Middle frontal gyrus (tissue), 1 donor: Measurements from ENCODE around the gene SLC38A7.
"Not testable (repeated sequence)": the region's sequence is repeated elsewhere in the genome, so short reads cannot be mapped to it uniquely, and the experiment has no call there.

Experiments
- DNase-seq: peaks from one replicate; pipeline ENCODE4 v3.0.0-alpha.2; 2015; ENCODE audit warnings: low spot score; ENCODE audit errors: extremely low spot score

The SLC38A7 gene

DNA sequence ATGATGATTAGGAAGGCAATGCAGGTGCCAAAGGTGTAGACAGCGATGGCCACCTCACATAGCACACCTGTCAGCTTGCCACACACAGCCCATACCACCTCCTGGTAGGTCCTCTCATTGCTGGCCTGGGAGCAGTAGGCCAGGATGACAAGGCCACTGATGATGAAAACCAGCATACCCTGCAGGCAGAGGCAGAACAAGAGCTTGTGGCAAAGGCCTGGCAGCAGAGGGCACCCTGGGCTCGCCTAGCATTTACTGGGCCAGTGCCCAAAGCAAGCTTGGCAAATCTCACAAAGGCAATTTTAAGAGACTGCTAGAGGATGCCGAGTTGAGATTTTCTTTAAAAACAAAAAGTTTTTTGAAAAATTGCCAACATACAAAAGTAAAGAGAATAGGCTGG lies 5.9 kb downstream of the SLC38A7 start:
- DNase-seq, result no peak

DNA sequence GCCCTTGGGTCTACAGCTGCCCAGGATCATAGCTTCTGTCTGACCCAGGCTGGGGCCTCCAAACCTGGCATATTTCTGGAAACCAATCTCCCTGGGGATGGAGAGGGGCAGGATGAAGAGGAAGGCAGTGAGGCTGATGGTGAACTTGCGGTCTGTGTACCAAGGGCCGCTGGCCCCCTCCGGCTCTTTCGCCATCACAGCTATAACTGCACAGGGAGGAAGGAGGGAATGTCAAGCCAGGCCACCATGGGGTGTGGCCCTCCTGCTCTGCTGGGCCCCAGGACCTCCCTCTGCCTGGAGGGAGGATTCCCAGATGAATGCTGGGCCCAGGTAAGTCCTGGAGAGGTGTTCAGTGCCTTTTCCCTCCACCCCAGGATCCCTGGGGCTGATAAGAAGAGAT lies 6.3 kb downstream of the SLC38A7 start:
- DNase-seq, result no peak

DNA sequence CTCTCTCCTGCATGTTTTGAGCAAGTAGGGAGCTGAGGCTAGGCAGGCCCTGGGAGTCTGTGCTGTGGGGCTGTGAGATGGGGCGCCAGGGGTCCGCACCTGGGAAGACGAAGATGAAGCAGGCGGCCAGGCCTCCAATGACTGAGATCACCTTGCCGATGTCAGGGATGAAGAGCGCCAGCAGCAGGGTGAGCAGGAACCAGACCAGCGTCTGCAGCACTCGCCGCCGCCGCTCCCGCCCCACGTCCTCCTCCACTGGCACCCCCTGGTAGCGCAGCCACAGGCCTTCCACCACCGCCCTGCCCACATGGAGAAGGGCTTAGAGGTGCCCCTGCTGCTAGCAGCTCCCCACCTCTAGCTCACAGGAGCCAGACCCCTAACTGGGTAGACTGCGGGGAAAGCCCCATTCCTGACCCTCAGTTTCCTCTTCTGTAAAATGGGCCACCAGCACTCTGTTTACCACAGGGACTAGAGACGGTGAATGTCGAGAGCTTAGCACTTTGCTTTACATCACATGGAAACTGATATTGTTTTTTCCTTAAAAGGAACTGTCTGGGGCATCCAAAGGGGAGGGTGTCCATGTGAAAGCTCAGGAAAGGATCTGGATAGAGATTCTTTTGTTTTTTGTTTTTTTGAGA lies 13.5 kb downstream of the SLC38A7 start:
- no peak for DNase-seq

DNA sequence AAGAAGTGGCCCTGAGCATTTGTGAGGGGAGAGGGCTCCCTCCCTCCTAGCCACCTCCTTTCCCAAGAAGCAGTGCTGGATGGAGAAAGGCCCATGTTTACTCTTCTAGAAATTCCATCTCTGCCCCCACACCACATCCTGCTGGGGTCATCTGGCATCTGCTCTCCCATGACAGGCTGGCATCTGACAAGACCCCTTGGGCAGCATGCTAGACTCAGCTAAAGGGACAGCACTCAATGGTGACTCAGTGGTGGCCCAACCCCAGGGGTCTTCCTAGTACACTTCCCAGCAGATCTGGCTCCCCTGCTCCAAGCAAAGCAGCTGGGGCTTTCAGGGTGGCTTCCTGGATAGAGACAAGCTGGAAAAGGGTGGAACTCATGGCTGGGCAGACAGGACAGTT lies 14.4 kb downstream of the SLC38A7 start:
- no peak for DNase-seq

DNA sequence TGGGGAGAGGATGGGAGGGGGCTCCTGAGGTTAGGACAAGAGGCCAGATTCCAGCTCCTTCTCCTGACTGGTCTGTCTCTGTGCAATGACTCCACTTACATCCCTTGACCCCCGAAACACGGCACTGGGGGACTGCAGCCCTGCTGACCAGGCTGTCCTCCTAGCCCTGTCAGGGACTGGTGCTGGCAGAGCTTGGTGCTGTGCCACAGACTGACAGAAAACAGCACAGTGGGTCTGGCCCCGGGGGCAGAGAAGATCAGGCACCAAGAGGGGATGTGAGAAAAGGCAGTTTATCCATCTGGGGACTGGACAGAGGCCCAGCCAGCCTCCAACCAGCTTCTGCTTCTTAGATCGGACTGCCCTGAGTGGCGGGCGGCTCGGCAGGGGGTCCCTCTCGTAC lies 19.4 kb downstream of the SLC38A7 start:
- no peak for DNase-seq

DNA sequence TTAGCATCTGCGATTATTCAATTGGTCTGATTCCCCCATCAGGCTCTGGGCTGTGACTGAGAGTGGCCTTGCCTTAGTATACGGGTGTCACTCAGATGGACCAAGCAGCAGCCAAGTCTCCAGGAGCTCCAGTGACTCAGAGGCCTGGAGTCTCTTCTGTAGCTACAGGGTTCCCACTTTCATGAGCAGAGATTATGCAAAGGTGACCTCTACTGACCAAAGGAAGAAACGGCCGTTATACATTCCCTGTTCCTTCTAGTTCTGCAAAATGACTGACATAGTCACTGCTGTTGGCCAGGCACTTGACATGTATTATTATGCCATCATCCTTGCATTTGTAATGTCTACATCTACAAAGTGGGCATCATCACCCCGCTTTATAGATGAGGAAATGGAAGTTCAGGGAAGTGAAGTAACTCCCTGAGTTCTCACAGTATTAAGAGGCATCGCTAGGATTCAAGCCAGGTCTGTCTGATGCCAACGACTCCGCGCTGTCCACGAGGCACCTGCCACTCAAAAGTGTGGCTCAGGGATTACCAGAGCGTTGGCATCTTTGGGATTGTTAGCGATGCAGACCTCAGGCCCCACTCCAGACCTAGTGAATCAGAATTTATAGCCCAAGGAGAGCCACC lies 23.3 kb downstream of the SLC38A7 start:
- DNase-seq, result peak; percentile 27

DNA sequence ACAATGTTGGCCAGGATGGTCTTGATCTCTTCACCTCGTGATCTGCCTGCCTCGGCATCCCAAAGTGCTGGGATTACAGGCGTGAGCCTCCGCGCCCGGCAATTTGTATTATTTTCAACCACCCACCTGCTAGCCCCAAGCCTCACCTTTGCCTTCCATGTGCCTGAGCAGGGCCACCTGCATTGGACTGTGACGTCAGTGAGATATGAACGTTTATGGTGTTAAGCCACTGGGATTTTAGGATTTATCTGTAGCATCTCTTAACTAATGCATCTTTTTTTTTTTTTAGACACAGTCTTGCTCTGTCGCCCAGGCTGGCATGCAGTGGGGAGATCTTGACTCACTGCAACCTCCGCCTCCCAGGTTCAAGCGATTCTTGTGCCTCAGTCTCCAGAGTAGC lies 24.7 kb downstream of the SLC38A7 start:
- not testable (repeated sequence) for DNase-seq

DNA sequence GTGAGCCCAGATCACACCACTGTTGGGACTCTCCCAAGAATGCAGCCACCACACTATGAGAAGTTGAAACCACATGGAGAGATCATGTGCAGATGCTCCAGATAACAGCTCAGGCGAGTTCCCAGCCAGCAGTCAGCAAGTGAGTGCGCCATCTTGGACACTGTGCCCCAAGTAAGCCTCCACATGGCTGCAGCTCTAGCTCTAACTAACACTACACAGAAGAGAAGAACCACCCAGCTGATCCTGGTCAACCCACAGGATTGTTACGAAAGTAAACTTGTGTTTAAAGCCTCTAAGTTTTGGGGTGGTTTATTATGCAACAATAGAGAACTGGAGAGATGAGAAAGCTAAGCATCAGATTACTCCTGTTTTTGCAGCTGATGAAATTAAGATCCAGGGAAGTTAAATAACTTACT lies 25.8 kb downstream of the SLC38A7 start:
- DNase-seq, result no peak

DNA sequence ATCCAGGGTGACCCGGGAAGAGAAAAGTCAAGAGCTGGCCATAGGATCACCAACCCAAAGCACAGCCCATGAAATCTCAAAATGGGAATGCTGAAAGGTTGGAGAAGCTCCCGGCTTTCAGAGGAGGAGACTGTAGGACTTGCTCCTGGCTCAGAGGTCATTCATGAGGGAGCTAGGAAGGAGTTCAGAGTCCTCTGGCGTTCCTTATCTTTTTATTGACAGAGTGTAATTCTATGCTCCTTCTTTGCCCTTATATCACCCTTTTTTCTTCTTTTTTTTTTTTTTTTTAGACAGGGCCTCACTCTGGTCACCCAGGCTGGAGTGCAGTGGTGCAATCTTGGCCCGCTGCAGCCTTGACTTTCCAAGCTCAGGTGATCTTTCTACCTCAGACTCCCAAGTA lies 27.7 kb downstream of the SLC38A7 start:
- DNase-seq, result no peak

DNA sequence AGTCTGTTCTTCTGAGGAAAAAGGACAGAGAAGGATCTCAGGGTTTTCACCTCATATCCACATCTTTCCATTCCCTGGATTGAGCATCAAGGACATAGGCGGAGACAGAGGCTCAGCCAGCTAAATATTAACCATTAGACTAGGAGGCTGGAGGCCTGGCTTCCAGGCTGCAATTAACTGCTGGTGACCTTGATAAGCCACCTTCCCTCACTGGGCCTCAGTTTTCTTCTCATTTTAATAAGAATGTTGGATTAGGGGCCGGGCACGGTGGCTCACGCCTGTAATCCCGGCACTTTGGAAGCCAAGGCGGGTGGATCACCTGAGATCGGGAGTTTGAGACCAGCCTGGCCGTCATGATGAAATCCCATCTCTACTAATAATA lies 29.4 kb downstream of the SLC38A7 start:
- no peak for DNase-seq

DNA sequence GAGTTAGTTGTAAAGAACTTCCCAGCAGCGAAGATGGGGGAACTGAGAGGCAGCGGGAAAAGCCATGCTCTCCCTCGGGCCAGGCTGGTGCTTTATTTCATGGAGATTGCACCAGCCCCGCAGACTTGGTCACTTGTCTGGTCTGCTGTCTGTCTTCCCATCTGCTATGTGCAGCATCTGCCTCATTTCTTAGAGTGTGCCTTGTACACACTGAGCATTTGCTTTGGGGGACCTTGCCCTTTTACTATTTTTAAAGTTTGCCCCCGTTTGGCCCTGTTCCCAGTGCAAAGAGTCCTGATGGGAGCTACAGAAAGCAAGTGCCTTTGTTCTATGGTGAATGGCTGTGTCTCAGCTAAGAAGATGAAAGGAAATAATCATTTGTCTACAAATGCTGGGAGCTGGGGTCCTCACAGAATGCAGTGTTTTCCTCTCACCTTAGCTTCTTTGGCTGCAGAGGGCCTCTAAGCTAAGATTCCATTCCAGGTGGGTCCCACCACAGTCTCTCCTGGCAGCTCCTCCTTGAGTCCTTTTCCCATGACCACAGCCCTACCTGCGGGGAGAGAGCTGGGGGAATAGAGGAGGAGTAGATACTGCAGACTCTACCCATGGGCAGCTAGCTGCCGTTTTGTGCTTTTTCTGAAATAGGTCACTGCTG lies 29.9 kb downstream of the SLC38A7 start:
- no peak for DNase-seq

DNA sequence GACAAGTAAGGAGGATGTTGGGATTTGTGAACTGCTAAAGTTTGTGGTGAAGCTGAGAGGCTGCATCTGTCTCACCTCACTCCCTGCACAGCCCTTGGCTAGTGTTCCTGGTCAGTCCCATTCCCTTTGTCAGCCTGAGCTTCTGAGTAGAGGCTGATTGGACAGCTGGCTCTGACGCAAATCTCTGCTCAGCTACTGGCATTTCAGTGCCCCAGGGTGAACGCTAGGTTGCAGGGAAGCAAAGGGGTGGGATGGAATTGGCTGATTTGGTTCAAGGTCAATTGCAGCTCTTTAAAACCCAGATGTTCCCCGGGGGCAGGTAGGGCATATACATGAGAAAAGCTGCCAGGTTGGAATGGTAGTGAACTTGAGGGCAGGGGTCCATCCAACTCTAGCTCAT lies 31.8 kb downstream of the SLC38A7 start:
- DNase-seq, result no peak

DNA sequence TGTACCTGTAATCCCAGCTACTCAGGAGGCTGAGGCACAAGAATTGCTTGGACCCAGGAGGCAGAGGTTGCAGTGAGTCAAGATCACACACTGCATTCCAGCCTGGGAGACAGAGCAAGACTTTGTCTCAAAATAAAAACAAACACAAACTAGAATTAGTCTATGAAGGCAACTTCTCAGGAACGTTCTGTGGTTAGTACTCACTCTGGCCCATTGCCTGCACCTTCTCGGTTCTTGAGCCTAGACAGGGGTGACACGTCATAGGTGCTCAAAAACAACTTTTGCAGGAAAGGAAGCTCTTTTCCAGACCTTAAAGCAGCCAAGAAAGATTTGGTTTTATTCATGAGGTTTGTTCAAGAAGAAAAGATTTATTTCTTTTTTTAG lies 32.6 kb downstream of the SLC38A7 start:
- no peak for DNase-seq

DNA sequence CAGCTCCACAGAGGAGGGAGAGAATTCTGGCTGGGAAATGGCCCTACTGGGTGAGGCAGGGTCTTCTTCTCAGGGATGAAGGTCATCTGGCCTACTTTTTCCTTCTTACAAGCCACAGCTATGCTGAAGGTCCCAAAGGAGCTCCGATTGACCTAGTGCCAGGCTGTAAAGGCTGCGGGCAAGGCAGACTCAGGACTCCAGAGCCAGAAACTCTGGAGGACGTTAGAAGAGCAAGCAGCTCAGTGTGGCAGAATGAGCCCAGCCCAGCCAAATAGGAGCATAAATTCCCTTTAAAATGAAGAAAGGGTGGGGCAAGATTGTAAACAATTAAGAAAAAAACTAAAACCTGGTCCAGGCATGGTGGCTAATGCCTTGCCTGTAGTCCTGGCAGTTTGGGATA lies 34.9 kb downstream of the SLC38A7 start:
- DNase-seq, result no peak

DNA sequence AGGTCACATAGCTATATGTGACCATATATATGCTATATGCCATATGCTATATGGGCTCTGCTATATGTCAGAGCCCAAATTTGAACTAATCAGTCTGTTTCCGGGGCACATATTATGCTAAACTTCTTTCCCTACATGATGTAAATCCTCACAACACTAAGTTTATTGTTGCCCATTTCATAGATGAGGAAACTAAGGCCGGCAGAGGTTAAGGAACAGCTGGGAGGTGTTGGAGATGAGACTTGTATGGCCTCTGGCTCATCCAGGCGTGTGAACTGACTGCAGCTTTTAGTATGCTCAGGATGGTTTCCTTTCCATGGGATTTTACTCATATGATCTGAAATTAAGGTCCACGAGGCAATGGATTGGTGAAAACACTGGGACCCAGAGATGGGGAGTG lies 37.5 kb downstream of the SLC38A7 start:
- DNase-seq, result no peak

DNA sequence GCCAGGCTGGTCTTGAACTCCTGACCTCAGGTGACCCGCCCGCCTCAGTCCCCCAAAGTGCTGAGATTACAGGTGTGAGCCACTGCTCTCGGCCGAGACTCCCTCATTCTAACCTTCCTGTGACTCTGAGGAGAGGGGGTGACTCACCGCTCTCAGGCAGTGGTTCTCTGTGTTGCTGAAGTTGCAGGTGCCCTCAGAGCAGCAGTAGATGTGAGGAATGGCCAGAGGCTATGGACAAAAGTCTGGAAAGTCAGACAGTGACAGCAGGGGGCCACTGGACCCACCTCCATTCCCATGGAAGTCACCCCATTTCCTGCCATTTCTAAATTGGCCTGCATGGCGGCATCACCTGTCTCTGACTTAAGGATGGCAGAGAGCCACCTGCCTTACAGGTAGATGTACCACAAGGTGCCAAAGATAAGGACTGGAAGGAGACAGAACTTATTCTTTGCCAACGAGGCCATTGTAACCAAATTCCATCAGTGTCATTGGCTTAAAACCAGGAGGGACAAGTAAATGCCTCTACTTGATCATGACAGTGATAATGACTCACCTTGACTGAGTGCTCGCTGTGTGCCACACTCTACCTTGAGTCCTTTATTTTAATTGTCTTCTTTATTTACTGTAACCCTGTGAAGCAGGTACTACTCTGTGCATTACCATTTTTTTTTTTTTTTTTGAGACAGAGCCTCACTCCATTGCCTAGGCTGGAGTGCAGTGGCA lies 39.6 kb downstream of the SLC38A7 start:
- DNase-seq, result no peak

DNA sequence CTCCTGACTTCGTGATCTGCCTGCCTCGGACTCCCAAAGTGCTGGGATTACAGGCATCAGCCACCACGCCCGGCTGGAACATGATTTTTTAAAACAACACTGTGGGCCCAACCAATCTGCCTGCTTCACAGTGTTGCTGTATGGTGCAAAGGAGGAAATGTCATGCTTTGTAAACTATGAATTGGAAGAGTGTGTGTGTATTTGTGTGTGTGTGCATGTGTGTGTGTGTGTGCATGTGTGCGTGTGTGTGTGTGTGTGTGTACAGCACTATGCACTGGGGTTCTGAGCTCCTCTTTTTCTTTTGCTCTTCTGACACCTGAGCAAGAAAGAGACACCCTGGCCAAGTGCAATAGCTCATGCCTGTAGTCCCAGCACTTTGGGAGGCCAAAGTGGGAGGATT lies 40.5 kb downstream of the SLC38A7 start:
- DNase-seq, result no peak

DNA sequence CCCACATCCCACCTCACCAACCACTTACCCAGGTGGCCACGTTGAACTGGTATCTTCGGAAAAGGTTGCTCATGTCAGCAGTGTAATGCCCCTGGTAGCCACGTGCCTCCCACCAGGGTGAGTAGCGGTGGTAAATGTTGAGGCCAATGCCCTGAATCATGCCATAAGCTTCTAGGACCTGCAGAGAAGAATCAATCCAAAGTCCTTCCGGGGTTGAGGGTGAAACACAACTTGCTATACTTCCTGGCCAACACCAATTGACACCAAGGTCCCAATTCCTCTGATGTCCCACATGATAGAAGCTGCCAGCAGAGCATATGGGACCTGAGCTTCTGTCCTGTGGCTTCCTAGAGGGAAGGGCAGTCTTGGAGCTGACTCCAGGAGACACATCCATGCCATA lies 43.6 kb downstream of the SLC38A7 start:
- no peak for DNase-seq

DNA sequence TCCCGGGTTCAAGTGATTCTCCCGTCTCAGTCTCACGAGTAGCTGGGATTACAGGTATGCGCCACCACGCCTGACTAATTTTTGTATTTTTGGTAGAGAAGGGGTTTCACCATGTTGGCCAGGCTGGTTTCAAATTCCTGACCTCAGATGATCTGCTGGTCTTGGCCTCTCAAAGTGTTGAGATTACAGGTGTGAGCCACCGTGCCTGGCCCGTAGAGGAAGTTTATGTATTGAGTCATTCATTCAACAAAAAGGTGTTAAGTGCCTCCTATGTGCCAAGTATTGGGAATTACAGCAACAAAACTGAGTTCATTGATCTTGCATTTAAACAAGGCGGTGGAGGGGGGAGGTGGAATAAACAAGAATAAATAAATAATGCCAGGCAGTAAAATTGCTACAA lies 44.7 kb downstream of the SLC38A7 start:
- no peak for DNase-seq

DNA sequence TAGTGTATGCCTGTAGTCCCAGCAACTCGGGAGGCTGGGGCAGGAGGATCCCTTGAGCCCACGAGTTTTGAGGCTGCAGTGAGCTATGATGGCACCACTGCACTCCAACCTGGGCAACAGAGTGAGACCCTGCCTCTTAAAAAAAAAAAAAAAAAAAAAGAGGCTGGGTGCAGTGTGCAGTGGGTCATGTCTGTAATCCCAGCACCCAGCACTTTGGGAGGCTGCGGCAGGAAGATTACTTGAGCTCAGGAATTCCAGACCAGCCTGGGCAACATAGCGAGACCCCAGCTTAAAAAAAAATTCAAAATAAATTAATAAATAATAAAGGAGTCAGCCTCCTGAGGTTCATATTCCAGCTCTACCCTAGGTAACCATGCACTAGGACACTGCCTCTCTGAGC lies 45.3 kb downstream of the SLC38A7 start:
- DNase-seq, result no peak

DNA sequence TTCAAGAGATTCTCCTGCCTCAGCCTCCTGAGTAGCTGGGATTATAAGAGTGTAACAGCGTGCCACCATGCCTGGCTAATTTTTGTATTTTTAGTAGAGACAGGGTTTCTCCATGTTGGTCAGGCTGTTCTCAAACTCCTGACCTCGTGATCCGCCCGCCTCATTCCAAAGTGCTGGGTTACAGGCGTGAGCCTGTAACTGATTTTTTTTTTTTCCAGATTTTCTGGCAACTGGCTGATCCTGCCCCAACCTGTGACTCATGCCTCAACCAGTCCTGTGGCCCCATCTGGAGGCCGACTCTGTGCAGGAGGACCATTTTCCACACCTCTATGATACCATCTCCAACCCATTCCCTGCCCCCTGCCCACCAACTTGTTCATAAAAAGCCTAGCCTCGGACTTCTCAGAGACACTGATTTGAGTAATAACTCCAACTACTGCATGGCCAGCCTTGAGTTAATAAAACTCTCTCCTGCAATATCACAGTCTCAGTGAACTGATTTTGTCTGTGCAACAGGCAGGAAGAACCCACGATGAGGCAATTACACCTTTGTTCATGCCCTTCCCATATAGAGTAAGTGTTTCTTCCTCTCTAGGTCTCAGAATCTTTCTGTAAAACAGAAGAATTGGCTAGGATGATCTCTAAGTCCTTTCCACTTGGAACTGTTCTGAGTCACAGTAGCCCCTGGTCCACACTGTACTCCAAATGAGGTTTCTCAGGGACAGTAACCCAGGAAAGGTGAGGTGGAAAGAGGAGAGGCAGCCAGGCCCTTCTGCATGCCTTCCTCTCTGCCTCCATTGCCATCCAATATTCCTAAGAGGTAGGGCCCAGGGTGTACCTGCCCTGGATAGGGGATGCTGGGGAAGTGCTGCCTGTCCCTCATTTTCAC lies 46.2 kb downstream of the SLC38A7 start:
- no peak for DNase-seq
